NCI-H446 (cell line): ENCODE data around the gene LPXN.
A peak's percentile ranks its signal among the peaks of the same experiment; 100 is the strongest.
"Not testable (repeated sequence)": the region's sequence is repeated elsewhere in the genome, so short reads cannot be mapped to it uniquely, and the experiment has no call there.

Experiments
- DNase-seq, 2 experiments: peaks; one replicate each; lab custom pipeline; 2025; lab: John Stamatoyannopoulos, UW

LPXN gene

DNA sequence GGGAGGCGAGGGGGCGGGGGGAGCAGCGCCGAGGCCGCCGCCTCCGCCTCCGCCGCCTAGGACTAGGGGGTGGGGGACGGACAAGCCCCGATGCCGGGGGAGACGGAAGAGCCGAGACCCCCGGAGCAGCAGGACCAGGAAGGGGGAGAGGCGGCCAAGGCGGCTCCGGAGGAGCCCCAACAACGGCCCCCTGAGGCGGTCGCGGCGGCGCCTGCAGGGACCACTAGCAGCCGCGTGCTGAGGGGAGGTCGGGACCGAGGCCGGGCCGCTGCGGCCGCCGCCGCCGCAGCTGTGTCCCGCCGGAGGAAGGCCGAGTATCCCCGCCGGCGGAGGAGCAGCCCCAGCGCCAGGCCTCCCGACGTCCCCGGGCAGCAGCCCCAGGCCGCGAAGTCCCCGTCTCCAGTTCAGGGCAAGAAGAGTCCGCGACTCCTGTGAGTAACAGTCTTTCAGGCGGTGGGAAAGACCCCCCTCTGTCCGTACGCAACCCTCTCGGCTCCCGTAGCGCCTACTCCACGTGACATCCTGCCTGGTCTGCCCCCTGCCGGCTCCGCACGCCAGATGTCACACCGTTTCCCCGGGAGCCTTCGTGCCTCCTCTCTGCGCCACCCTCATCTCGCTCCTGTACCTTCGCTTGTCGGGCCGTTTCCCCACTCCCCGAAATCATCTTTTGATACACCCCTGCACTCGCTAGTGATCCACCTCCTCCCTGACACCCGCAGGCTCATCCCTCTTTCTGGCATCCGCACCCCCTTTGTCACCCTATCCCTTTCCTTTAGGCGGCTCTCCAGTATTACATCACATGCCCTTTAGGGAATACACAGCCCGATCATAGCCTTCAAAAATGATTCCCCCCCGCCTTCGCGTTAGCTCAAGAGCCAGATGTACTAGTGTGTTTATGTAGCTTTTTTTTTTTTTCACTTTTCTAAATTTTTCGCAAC lies 3.8 kb upstream of the LPXN start:
- peak; percentile 91 to 92 for DNase-seq

DNA sequence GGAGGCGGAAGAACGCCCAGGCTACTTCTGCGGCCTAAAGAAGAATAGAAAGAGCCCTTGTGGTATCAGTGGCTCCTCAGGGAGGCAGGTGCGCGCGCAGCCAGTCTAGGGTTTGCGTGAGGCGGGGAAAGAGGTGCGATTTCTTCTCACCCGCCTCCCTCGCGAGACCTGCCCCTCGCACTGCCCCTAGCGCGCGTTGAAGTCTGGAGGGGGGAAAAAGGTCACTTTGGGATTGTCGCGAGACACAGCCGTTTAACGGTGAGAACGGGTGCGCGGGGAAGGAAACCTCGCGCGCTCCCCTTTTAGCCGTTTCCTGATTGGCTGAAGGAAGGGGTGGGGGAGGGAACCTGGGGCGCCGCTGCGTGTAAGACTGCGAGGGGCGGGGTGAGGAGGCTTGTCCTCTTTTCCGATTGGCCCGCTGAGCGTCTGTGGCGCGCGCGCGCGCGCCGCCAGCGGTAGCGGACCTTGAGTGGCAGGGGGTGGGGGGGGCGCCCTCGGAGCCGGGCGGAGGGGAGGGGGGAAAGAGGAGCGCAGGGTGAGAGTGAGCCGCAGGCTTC lies 3.1 kb upstream of the LPXN start, which contains the start of gene ZFP91:
Gene ZFP91, plus strand, starts transcription at position 429 of the 557 bp plus-strand sequence. CDS start 219 bp downstream, outside the sequence.
- peak; percentile 95 to 99 for DNase-seq

DNA sequence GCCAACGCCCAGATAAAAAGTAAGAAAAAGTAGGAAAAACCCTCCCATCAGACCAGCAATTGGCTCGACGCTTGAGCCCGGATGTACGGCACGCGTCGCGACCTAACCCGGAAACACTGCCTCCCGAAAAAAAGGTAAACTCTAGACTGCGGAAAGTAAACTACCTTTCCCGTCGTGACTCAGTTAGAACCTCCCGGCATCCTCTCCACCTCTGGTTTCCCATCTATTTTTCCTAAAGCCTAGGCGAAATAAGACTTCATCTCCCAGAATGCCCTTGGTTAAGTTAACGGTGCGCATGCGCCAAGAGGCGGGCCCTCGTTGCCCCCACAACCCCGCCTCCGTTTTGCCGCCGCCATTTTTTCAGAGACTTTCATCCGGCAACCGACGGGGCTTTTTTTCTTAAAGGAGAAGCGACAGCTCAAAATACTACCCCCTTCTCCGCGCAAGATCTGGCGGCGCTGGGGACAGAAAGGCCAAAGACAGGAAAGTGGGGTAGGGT lies 2.5 kb upstream of the LPXN start:
- DNase-seq, result peak; percentile 96 to 99

DNA sequence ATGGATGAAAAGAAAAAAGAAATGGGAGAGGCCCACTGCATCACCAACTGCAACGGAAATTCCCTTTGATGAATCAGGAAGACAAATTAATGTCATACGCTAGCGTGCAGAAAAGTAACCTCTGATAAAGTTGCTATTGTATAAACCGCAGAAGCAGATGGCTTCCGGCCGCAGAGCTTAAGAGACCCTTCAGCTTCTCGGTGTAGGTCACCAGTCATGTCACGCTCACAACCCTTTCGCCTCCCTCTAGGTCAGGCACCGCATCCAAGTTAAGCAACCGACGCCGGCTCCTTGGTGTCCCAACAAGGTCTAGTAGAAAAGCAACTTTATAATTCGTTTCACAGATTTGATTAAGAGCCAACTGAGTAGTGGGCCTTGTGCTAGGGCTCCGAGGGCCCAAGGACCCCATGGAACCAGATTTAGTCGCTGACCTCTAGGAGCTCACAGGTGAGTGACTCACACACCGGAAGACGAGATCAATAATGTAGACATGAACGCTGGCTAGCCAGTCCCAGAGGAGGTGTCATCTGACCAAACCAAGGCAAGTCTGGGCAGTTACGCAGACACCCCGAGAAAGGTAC lies 2.0 kb upstream of the LPXN start:
- peak in 1 of 2 experiments; percentile 71 for DNase-seq

DNA sequence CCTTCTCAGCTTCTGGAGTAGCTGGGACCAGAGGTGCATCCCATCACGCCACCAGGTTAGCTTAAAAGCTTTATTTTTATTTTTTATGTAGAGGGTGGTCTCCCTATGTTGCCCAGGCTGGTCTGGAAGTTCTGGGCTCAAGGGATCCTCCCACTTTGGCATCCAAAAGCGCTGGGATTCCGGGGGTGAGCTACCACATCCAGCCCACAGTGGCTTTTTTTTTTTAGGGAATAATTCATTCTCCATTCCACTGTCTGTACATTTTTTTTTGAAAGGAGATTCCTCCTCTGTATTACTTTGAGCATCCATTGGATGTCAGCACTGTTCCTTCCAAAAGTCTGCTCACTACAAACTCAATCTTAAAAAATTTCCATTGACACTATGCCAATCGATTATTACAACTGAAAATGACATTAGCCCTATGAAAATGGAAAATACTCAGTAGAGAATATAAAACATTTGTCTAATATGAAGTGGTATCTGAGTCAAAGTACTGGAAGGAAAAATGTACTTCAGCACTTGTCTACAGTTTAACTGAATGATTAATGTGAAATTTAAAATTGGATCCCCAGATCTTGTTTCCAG lies 1.3 kb upstream of the LPXN start:
- DNase-seq, result peak; percentile 20 to 23

DNA sequence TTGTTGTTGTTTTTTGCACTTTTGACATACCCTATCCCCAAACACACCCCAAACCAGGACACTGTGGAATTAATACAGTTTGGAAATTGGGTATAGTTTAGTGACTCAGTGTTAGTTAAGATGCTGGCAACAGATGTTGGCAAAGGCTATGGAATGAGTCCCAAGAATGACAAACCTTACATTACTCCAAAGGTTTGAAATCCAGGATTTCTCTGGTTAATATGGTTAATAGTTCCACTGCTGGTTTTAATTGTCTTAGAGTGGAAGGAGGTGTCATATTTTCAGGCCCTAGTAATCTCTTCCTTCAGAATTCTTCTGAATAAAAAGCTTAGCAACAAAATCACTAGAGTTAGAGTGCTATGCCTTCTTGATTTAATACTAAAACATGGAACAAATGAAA lies 775 bp downstream of the LPXN start:
- peak; percentile 27 for DNase-seq

DNA sequence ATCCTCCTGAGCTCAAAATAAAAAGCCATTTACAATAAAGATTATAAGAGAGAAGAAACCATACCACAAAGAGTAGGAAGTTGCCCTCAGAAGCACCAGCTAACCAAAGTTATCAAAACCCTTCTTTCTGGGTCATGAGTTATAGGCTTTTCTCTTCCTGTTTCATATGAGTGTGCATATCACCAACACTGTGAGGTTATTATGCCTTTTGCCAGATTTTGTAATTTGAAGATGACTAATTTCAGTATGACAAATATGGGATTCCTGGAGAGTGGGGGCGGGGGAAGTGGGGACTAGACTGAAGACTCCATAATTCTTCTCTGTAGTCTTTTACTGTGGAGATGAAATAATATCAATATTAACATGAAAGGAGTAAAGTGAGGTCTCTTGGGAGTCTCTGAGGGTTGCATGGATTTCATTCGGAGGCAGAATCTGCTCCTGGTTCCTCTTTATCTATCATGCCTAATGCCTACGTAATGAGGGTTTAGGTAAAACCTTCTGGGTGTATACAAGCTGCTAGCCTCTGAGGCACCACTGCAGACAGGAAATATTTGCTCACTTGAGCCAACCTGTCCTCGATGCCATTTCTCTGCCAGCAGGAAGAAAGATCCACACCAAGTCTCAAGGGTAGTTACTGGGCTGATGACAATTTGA lies 2.1 kb downstream of the LPXN start:
- peak; percentile 3 to 55 for DNase-seq

DNA sequence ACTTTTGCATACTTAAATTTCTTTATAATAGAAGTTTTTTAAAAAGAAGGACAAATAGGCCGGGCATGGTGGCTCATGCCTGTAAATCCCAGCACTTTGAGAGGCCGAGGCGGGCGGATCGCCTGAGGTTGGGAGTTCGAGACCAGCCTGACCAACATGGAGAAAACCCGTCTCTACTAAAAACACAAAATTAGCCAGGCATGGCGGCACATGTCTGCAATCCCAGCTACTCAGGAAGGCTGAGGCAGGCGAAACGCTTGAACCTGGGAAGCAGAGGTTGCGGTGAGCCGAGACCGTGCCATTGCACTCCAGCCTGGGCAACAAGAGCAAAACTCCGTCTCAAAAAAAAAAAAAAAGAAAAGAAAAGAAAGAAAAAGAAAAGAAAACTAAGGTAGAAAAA lies 2.8 kb downstream of the LPXN start:
- DNase-seq, result not testable (repeated sequence)

DNA sequence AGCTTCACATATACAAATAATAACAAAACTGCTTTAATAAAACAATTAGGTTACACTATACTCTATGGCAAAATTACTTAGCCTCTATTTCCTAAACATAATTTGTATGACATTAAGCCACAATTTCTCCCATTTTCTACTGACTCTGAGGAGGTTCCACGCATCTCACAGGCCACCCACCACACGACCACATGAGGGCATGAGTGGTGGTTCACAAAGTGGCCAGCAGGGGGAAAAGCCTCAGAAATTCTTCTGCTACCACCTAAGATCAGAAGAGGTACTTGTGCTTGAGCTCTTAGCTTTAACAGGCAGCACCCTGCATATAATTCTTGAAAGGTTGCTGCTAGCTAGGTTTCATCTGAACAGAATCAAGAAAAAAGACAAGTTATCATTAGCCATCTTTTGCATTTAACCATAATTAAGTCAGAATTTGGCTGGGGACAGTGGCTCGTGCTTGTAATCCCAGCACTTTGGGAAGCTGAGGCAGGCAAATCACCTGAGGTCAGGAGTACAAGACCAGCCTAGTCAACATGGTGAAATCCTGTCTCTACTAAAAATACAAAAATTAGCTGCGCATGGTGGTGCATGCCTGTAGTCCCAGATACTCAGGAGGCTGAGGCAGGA lies 7.7 kb downstream of the LPXN start:
- DNase-seq, result peak; percentile 39 to 76

DNA sequence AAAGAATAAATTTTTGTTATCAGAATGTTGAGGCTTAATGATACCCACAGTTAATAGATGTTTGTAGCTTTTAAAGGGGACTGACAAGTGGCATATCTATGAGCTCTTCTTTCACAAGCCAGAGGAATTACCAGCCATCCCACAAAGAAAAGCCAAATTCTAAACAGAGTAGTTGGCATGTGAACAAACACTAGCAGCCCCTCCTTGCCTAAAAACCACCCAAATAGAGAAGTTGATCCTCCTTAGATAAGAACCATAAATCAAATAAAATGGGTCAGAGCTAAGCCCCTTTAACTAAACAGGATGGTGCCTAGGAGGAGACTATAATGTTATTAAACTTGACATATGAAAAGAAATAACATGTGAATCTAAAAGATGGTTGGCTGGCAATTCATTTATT lies 11.4 kb downstream of the LPXN start:
- no peak for DNase-seq

DNA sequence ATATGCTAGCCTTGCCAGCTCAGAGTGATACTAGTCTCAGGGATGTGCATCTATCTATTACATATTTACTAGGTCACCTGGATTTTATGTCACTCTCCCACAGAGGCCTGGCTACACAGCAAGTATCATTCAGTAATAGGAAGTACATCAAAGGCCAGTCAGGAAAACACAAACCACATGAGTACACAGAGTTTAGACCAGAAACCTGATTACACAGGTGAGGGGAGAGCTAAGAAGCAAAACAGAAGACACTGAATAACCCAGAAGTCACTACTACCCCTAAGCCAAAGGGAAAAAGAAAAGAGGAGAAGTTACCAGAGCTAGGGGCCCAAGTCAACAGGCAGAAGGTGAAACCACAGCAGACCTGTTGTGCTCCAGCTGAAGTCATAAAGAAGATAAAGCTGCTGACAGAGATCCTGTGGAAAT lies 13.3 kb downstream of the LPXN start:
- no peak for DNase-seq

DNA sequence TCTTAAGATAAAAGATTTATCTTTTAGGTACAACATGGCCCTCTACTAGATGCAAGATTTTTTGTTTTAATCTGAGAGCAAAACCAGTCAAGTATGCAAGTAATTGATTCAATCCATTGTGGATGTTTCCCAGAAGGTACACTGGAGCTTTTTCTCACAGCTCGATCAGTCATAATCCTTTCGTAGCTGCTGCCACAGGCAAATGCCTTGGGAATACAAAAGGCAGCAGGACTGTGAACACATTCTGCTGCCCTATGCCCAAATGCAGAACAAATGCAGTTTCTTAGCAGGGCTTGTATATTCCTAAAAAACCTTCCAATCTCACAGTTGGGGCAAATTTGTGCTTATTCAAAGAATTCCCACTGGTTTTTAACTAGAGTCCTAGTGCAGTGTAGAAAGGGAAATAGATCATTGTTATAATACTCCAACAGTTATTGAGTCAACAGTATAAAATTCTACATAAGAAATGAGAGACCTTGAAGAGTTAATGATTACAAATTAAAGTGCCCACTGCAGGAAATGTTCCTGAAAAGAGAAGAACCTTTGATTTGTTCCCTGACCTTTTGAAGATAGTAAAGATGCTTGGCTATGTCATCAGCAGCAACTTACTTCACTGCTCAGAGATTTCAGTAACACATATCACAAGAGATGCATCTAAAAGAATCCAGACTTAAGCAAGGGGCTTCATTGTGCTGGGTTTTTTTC lies 14.1 kb downstream of the LPXN start:
- no peak for DNase-seq

DNA sequence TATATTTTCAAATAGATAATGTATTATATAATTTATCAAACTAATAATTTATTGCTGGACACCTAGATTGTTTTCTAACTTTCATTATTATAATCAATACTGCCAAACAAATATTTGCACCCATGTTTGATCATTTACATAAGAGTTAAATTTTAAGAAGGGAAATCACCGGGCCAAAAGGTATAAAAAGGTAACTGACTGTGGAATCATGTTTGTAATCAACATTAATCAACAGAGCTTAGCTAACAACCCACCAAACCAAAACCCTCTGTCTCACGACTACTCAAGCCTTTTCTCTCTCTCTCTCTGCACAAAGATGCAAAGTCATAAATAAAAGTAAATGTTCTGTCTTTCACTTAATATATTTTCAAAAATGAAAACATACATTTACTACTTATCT lies 14.8 kb downstream of the LPXN start:
- no peak for DNase-seq

DNA sequence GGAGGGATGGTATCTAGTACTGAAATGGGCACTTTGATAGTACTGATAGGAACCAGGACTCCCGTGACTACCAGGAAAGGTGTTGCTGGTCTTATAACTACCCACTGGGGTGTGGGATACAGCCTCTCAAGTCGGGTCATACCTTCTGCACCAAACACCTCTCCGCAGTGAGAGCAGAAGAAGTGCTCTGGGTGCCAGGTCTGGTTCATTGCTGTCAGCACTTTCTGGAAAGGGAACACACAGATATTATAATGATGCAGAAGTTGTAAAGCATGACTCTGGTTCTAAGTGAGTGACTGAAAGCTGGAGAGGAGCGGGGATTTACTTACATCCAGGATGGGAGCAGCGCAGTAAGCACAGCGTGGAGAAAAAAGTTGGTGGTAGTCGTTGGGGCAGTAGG lies 26.0 kb downstream of the LPXN start:
- no peak for DNase-seq

DNA sequence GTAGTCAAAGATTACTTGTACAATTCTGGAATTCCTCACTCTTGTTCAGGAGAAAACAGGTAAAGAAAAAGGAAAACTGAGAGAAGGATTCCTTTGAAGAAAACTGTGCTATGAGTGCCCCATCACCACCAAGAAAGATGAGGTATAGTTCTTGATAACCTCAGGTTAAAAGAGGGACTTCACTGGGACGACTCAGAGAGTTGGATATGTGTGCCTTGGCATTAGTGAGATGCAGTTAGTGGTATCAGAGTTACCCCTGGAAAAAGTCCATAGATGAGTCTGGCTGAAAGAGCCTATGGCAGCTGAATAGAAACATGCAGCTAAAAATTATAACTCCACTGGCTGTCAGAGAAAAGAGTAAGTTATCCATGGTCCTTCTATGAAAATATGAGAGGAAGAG lies 28.8 kb downstream of the LPXN start:
- DNase-seq, result no peak

DNA sequence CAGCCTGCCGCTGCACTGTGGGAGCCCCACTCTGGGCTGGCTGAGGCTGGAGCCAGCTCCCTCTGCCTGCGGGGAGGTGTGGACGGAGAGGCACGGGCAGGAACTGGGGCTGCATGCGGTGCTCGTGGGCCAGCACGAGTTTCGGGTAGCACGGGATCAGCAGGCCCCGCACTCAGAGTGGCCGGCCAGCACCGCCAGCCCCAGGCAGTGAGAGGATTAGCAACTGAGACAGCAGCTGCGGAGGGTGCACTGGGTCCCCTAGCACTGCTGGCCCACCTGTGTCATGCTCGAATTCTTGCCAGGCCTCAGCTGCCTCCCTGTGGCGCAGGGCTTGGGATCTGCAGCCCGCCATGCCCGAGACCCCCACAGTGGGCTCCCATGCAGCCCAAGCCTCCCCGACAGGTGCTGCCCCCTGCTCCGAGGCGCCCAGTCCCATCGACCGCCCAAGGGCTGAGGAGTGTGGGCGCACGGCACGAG lies 43.8 kb downstream of the LPXN start:
- no peak for DNase-seq

DNA sequence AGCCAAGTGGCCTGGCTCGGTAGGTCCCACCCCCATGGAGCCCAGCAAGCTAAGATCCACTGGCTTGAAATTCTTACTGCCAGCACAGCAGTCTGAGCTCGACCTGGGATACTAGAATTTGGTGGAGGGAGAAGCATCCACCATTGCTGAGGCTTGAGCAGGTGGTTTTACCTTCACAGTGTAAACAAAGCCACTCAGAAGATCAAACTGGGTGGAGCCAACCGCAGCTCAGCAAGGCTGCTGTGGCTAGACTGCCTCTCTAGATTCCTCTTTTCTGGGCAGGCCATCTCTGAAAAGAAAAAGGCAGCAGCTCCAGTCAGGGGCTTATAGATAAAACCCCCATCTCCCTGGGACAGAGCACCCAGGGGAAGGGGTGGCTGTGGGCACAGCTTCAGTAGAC lies 45.4 kb downstream of the LPXN start:
- no peak for DNase-seq

DNA sequence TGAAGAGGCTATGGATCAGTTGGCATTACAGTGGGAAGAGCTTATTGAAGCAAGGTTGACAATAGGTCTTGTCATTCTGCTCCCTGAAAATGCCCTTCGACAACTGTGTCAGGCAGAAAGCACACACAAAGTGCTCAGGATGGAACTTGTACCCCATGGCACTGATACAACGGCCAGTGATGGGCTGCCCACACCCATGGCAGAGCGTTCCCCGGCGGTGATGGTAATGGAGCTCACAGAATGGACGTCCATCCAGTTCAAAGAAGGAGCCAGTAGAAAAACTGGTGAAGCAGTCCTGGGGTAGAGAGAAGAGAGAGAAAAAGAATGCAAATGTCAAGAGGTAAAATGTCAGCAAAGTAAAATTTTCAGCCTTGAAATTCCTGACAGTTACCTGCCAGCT lies 48.2 kb downstream of the LPXN start:
- no peak for DNase-seq

DNA sequence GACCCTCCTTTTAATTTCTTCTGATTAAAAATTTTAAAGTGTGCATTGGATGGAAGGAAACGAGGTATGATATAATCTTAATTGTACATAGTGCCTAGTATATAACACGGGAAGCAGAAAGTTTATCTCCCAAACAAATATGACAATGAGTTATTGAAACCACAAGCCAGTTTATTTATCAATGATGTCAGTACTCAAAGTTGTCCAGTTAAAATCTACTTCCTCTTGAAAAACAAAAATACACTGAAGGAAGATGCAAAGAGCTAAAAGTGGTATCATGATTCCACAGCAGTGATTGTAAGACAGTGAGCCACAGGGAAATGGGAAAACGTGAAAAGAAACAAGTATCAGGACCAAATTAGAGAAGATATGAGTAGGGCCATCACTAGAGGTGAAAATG lies 48.9 kb downstream of the LPXN start:
- no peak for DNase-seq

DNA sequence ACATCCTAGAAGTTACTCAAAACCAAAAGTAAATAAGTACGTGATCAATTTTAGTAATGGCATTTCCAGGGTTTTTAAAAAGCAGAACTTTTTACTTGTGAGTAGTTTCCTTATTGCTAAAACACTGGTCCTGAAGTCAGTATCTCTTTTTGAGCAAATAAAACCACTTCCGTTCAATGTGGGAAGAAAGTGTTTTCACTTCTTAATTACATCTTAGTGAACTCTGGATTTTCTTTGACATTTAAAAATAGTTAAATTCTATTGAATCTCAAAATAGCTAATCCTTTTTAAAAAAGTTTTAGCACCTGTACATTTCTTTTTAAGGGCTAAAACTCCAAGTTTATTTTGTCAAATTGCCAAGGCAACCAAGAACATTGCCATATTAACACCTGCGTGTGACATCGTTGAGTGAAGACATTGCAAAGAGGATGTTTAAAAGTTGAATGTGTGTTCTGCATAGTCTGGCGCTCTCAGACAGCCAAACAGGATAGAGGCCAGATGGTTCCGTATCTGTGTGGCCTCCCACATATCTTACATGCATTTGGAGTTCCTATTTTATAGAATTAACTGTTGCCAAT lies 50.5 kb downstream of the LPXN start:
- no peak for DNase-seq
